Activated naive CD4-positive, alpha-beta T cell treated with anti-CD3 and anti-CD28 coated beads, Interleukin-2, amount 50 U/mL, for 24 hours (primary cell): ENCODE data around the gene IMMP2L.

Source experiments
- H3K27ac Mint-ChIP-seq: one replicate; pipeline ENCODE4 v1.8.0; 2021; ENCODE audit warnings: mild to moderate bottlenecking, mixed read lengths
- H3K27me3 Mint-ChIP-seq: one replicate; pipeline ENCODE4 v1.8.0; 2021; ENCODE audit warnings: mixed read lengths
- H3K36me3 Mint-ChIP-seq: one replicate; pipeline ENCODE4 v1.8.0; 2021; ENCODE audit warnings: mixed read lengths
- H3K4me1 Mint-ChIP-seq: one replicate; pipeline ENCODE4 v1.8.0; 2021; ENCODE audit warnings: mixed read lengths
- H3K4me3 Mint-ChIP-seq: one replicate; pipeline ENCODE4 v1.8.0; 2021; ENCODE audit warnings: mild to moderate bottlenecking, mixed read lengths
- H3K9me3 Mint-ChIP-seq: one replicate; pipeline ENCODE4 v1.8.0; 2021; ENCODE audit warnings: mixed read lengths

IMMP2L gene

DNA sequence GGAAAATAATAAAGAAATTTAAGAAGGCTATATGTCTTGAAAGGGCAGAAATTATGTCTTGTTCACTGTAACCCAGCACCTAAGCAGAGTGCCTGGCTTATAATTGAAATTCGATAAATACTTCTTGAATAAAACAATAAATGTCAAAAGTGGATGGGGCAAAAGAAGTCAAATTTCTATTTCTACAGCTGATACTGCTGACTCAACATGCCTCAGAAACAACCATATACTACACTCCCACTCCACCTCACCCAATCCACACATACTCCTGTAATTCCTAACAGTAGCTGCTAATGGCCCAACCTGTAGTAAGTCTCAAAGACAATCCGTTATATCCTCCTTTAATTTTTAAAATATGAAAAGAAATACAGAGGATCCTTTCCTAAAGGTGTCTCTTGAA, 519.5 kb downstream of the IMMP2L start:
- Mint-ChIP-seq H3K4me1 (peaks cover 32% of the 10 kb centered on the region), H3K27me3 (no peaks in the 10 kb centered on the region), H3K9me3 (no peaks in the 10 kb centered on the region)

DNA sequence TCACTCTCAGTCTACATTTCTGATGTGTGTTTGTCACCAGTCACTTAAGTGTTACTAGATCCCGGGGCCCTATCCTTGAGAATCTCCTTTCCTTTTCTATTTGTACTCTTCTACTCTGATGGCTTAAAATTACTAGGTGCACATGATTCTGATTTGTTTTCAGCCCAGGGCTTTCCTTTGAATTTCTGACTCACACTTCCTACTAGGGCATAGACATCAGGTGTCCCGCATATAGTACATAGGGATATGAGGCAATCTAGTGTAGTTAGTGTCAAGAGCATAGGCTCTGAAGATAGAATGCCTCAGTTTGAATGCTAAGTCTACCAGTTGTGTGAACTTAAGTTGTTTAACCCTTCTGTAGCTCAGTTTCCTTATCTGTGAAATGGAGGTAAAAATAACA, 520.7 kb downstream of the IMMP2L start:
- Mint-ChIP-seq H3K4me3 (no peak overlapping the region), H3K9me3 (no peaks in the 10 kb centered on the region), H3K27me3 (no peaks in the 10 kb centered on the region), H3K4me1 (peaks cover 36% of the 10 kb centered on the region), H3K36me3 (no peaks in the 10 kb centered on the region), H3K27ac (peak overlapping the region; percentile 32)

More for the DNA sequence above, 519.5 kb downstream of the IMMP2L start:
- H3K36me3 Mint-ChIP-seq, result peaks cover 2% of the 10 kb centered on the region
- H3K4me3 Mint-ChIP-seq, result no peak overlapping the region
- H3K27ac Mint-ChIP-seq, result no peak overlapping the region

DNA sequence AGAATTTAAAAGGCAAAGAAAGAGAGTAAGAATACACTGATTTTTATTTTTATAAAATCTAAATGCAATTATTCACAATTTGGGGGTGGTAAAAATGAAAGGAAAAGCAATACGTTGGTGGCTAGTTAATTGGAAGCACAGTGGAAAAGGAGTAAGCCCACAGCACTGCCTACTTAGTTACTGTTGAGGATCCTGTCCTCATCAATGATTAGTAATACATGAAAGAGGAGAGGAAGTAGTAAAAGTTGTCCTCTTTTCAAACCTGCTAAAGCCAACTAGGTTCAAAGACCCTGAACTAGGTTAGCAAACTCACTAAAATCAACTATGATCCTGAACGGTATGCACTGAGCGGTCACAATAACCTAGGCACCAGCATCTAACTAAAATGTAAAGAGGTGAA, 524.1 kb downstream of the IMMP2L start:
- H3K36me3 Mint-ChIP-seq, result no peaks in the 10 kb centered on the region
- no peaks in the 10 kb centered on the region for H3K9me3 Mint-ChIP-seq
- H3K4me3 Mint-ChIP-seq, result no peak overlapping the region
- no peaks in the 10 kb centered on the region for H3K27me3 Mint-ChIP-seq
- H3K4me1 Mint-ChIP-seq, result peaks cover 22% of the 10 kb centered on the region
- H3K27ac Mint-ChIP-seq, result no peak overlapping the region

DNA sequence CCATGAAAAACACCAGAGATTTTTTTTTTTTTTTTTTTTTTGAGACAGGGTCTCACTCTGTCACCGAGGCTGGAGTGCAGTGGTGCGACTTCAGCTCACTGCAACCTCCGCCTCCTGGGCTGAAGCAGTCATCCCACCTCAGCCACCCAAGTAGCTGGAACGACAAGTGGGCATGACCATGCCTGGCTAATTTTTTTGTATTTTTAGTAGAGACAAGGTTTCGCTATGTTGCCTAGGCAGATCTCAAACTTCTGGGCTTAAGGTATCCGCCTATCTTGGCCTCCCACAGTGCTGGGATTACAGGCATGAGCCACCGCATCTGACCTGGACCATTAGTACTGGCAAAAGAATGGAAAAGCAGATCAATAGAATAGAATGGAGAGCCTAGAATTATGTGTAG, 530.4 kb downstream of the IMMP2L start:
- Mint-ChIP-seq H3K27me3 (no peaks in the 10 kb centered on the region), H3K4me3 (no peak overlapping the region), H3K36me3 (no peaks in the 10 kb centered on the region), H3K9me3 (peaks cover 4% of the 10 kb centered on the region), H3K4me1 (peaks cover 41% of the 10 kb centered on the region), H3K27ac (peak overlapping the region; percentile 43)

DNA sequence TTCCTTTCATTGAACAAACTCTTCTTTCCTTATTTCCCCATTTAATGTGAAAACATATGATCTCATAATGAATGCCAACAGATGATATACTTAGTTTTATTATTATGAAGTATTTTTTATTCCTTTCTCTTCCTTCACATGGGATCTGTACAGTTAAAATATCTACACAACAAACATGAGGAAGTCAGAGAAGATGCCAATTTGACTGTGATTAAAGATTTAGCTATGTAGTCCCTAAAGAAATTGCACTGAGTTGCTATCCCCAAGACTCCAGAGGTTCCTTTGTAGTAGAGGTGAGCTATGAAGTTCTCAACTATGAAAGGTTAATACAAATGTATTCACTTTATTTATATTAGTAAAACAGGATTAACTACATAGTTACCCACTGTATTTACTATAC, 532.0 kb downstream of the IMMP2L start:
- no peaks in the 10 kb centered on the region for H3K27me3 Mint-ChIP-seq
- H3K4me1 Mint-ChIP-seq, result peaks cover 57% of the 10 kb centered on the region
- H3K9me3 Mint-ChIP-seq, result peaks cover 4% of the 10 kb centered on the region
- no peaks in the 10 kb centered on the region for H3K36me3 Mint-ChIP-seq
- H3K27ac Mint-ChIP-seq, result peak overlapping the region; percentile 98
- peak overlapping the region; percentile 83 for H3K4me3 Mint-ChIP-seq

DNA sequence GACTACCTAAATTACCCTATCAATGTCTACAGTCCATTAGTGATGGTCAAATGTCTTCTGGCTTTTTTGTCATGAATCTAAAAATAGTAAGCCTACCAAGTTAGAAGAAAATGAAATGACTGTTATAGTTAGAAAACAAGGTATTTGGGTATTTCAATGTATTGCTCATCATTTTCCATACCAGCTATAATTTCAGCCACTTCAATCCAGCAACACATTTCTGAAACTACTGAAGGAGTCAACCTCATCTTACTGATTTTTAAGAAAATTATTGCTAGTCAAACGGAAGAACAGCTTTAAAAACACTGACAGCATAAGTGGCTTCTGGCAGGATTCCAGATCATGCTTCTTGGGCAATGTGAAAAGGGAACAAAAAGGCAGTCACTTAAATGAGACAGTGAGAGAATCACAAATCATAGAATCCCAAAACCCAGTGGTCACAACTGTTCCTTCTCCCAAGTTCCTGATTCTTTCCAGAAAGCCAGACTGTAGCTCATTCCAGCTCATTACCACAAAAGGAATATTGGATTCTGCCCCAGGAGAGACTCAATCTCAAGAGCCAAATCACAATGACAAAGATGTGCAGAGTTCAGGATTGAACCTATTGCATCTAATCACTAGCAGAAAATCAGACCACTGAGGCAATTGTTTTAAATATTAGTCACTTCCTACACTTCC, 532.6 kb downstream of the IMMP2L start:
- peak overlapping the region; percentile 83 for H3K4me3 Mint-ChIP-seq

DNA sequence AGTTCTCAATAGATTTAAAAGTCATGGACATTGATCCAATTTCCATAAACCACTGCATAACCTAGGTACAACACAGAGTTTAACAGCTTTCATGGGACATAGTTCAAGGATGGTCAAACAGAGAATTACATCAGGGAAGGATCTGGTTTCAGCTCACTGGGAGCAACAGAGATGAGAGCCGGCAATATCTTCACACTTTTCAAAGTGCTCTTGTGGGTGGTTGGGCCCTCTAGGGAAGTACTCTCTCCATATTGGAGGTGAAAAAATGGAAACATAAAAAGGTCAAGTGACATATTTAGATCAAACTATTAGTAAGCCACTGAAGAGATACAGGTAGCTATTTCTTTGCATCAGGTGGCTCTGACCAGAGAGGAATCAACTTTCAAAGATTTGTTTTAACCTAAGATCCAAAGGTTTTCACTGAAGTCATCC, 533.1 kb downstream of the IMMP2L start:
- Mint-ChIP-seq H3K4me1 (peaks cover 68% of the 10 kb centered on the region), H3K27me3 (no peaks in the 10 kb centered on the region), H3K36me3 (no peaks in the 10 kb centered on the region), H3K4me3 (peak overlapping the region; percentile 83), H3K9me3 (peaks cover 4% of the 10 kb centered on the region), H3K27ac (peak overlapping the region; percentile 98)

More for the DNA sequence above, 532.6 kb downstream of the IMMP2L start:
- Mint-ChIP-seq H3K4me1 (peaks cover 63% of the 10 kb centered on the region), H3K36me3 (no peaks in the 10 kb centered on the region), H3K27ac (peak overlapping the region; percentile 98), H3K9me3 (peaks cover 4% of the 10 kb centered on the region), H3K27me3 (no peaks in the 10 kb centered on the region)

DNA sequence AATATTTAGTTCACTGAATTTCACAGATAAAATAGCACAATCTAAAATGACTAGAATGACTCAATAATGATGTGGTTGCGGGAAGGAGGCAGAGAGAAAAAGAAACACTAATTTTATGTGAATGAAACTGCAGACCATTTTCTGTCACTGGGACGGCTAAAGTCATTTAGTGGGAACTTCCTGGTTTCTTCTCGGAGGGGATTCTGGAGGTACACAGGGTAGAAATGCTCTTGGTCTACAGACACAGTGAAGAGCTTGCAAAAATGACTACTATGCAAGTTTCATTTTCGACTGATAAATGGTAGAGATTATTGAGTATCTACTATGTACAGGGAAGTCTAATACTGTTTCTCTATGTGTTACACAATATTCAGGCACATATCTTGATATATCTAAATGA, 534.9 kb downstream of the IMMP2L start:
- H3K4me1 Mint-ChIP-seq, result peaks cover 84% of the 10 kb centered on the region
- peaks cover 8% of the 10 kb centered on the region for H3K9me3 Mint-ChIP-seq
- H3K36me3 Mint-ChIP-seq, result no peaks in the 10 kb centered on the region

DNA sequence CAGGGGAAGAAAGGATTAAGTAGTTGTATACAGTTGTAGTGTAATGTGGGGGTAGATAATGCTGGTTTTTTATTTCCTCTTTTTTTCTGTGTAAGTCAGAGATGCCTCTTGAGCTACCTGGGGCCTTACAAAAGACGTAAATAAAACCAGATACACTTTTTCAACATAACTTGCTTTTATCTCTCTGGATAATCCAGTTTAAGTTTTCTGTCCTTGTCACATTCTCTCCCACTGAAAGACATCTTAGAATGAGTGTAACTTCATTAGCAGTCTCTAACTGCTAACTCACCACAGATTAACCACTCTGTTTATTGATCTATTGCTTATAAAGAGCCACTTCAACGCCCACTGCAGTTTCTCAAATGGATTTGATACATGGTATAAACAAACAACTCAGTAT, 535.5 kb downstream of the IMMP2L start:
- peaks cover 8% of the 10 kb centered on the region for H3K9me3 Mint-ChIP-seq
- no peaks in the 10 kb centered on the region for H3K27me3 Mint-ChIP-seq
- H3K4me3 Mint-ChIP-seq, result peak overlapping the region; percentile 45
- peaks cover 90% of the 10 kb centered on the region for H3K4me1 Mint-ChIP-seq
- peak overlapping the region; percentile 82 for H3K27ac Mint-ChIP-seq
- H3K36me3 Mint-ChIP-seq, result no peaks in the 10 kb centered on the region

More for the DNA sequence above, 534.9 kb downstream of the IMMP2L start:
- Mint-ChIP-seq H3K27ac (peak overlapping the region; percentile 87), H3K27me3 (no peaks in the 10 kb centered on the region), H3K4me3 (peak overlapping the region; percentile 42)

DNA sequence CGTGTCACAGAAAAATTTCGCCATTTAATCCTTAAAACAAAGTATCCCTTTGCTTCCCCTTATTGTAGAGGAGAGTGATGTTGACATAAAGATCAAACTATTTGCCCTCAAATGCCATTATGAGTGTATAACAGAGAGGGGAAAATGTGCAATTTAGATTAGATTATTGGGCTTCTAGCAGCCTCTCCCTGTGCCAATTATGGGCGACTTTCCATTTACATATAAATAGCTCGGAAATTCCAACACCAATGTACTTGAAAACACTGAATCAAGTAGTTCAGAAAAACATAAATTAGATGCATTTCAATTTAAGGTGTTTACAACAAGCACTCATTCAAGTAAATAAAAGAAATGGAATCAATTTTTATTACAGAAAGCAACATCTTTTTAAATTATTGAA, 535.9 kb downstream of the IMMP2L start:
- Mint-ChIP-seq H3K4me1 (peaks cover 93% of the 10 kb centered on the region), H3K27me3 (no peaks in the 10 kb centered on the region), H3K9me3 (peaks cover 8% of the 10 kb centered on the region), H3K4me3 (peak overlapping the region; percentile 45), H3K27ac (peak overlapping the region; percentile 82), H3K36me3 (peaks cover under 1% of the 10 kb centered on the region)

DNA sequence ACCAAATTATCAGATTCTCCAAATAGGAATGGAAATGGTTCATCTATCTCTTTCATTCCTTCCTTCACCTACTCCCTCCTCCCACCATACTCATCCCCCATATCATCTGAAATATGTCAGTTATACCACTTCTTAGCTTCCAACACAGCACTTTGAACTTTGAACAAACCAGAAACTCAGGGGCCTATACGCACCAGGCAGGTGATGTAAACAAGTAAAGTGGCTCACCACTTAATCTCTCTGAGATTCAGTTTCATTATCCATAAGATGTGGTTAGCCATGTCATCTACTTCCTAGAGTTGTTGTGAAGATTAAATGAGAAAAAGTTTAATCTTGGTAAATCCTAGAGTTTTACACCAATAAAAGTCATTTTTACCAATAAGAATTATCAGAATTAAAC, 537.3 kb downstream of the IMMP2L start:
- peaks cover 93% of the 10 kb centered on the region for H3K4me1 Mint-ChIP-seq
- peak overlapping the region; percentile 56 for H3K4me3 Mint-ChIP-seq
- peaks cover 3% of the 10 kb centered on the region for H3K36me3 Mint-ChIP-seq
- no peaks in the 10 kb centered on the region for H3K27me3 Mint-ChIP-seq
- H3K9me3 Mint-ChIP-seq, result peaks cover 8% of the 10 kb centered on the region
- H3K27ac Mint-ChIP-seq, result peak overlapping the region; percentile 89

DNA sequence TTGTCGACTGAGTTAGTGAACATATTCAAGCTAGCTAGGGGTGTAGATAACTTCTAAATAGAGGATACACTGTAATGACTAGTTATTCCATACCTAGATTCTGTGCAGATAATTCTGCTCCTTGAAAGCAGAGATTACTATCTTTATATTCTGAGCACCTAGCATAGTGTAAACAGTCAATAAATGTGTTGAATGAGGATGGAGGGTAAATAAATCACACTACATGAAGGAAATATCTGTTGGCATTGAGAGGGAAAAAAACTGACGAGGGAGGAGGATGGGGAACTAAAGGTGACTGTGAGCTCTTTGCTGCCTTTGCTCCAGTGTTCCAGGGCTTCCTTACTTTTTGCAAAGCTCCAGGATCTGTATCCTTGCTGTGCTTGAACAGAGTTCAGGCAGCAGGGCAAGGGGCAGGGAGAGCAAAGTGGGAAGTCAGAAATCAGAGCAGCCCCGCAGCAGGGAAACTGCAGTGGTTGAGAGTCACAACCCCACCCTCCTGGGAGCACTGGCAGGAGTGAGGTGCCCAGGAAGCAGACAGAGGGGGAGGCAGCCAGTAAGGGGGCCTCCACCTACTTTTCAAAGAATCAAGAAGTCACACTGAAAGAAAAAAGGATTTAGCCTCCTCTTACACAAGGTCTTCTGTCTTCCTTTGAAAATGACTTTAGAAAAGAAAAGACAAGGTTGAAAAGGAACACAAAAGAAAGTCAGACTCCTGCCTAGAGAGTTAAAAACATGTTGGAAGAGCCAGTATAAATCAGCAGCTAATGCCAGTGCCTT, 543.1 kb downstream of the IMMP2L start:
- H3K27ac Mint-ChIP-seq, result peak overlapping the region; percentile 90
- peaks cover 3% of the 10 kb centered on the region for H3K36me3 Mint-ChIP-seq
- peaks cover 87% of the 10 kb centered on the region for H3K4me1 Mint-ChIP-seq
- H3K27me3 Mint-ChIP-seq, result no peaks in the 10 kb centered on the region
- H3K9me3 Mint-ChIP-seq, result peaks cover 4% of the 10 kb centered on the region
- H3K4me3 Mint-ChIP-seq, result peak overlapping the region; percentile 74

DNA sequence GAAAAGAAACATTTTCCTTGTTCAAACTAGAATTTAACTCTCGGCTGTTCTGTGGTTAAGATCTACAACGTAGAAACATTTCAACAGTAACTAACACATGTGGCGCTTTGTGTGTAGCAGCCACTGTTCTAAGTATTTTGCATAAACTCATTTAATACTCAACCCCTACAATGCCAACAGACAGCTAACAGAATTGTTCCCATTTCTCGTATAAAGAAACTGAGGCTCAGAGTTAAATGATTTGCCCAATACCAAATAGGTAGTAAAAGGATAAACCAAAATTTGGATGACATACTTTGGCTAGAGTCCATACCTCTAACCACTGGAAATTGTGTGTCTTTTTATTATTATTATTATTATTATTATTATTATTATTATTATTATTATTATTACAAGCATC, 543.8 kb downstream of the IMMP2L start:
- Mint-ChIP-seq H3K27me3 (no peaks in the 10 kb centered on the region), H3K9me3 (peaks cover 4% of the 10 kb centered on the region), H3K36me3 (peaks cover 3% of the 10 kb centered on the region), H3K4me1 (peaks cover 86% of the 10 kb centered on the region), H3K27ac (no peak overlapping the region), H3K4me3 (no peak overlapping the region)

DNA sequence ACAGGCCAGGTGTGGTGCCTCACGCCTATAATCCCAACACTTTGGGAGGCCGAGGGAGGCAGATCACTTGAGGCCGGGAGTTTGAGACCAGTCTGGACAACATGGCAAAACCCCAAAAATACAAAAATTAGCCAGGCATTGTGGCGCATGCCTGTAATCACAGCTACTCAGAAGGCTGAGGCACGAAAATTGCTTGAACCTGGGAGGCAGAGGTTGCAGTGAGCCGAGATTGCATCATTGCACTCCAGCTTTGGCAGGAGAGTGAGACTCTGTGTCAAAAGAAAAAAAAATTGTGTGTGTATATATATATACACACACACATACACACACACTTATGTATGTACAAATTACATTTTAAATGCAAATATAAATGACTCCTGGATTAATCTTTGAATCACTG, 548.2 kb downstream of the IMMP2L start:
- no peaks in the 10 kb centered on the region for H3K9me3 Mint-ChIP-seq
- H3K4me3 Mint-ChIP-seq, result no peak overlapping the region
- H3K27me3 Mint-ChIP-seq, result no peaks in the 10 kb centered on the region
- peak overlapping the region; percentile 77 for H3K27ac Mint-ChIP-seq
- no peaks in the 10 kb centered on the region for H3K36me3 Mint-ChIP-seq
- H3K4me1 Mint-ChIP-seq, result peaks cover 86% of the 10 kb centered on the region

DNA sequence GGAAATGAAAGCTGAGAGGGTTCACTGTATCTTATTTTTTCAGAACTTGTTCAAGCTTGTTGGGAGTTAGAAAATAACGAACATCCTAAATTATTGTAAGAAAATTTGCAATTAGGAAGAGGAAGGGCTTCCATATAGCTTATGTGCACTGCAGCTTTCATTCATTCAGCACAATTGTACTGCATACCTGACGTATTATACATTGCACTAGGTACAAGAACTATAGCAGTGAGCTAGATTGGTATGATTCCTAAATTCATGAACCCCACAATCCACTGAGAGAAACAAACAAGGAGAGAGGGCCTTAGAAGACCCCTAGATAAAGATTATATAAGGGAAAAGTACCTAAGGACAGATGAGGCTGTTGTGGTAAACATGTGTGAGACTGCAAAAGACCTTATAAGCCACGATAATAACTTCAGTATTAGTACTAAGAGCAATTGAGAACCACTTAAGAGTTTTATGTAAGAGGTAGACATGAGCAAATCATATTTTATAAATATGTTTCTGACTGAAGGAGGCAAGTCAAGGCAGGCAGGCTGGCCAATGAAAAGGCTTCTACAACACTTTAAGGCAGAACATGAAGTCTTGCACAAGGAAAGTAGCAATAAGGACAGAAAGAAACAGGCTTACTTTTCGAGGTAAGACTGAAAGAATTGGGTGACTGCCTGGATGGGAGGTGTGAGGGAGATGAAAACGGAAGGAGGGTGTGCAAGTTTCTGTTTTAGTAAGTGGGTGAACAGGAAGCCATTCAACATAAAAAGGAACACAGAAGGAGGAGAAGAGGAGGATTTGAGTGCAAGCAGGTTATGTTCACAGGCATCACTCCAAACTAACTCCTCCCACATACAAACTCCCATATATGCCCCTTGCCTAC, 549.3 kb downstream of the IMMP2L start:
- H3K4me3 Mint-ChIP-seq, result peak overlapping the region; percentile 79
- no peaks in the 10 kb centered on the region for H3K36me3 Mint-ChIP-seq
- H3K27ac Mint-ChIP-seq, result peak overlapping the region; percentile 71
- H3K4me1 Mint-ChIP-seq, result peaks cover 77% of the 10 kb centered on the region
- no peaks in the 10 kb centered on the region for H3K27me3 Mint-ChIP-seq
- H3K9me3 Mint-ChIP-seq, result no peaks in the 10 kb centered on the region
